ENCODE results near the gene ADARB2. TPM values are rescaled to one million over a fixed set of nuclear protein-coding genes. Genes with fewer than 3 reads are reported as not detected.

The ADARB2 gene
- total RNA-seq, 1 experiment from 2014 or later, result 1.9 TPM

DNA sequence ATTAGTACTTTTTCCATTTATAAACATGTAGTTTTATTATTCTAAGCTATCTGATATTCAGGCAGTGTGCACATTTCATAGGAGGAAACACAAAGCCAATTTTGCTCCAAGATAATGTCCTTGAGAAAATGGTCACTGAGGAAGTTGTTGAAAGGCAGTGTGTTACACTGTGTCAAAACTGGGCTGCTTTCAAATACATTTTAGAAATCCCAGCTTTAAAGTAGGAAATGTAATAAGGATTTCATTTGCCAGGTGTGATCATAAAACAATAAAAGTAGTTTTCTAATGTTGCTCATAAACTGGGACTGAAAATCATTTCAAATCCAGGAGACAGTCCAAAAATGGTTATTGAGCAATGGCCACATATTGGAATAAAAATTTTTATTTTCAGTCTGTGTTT, 601.1 kb downstream of the ADARB2 start:
- no peak for DNase-seq (ENCODE audit: extremely low read depth, low read depth)

DNA sequence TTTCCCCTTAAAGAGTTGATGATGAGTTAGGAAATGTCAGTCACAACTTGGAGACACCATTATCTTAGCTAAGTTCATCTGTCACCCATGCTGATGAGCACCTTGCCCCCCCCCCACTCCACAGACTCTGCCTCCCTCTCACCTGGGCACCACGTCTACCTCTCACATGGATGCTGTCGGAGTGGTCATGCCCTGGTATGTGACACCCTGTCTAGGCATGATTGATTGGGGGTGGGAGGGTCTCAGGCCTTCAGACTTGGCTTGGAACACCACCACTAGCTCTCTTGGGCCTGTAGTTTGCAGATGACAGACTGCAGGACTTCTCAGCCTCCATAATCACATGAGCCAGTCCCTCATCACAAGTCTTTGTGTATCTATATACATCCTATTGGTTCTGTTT, 603.2 kb downstream of the ADARB2 start:
- DNase-seq (ENCODE audit: extremely low read depth, low read depth), result no peak

- no peak for DNase-seq (ENCODE audit: extremely low read depth, low read depth)
These were observed 603.8 kb downstream of the ADARB2 start for GRCh38 chr10:1133495-1134045.

GRCh38 chr10:1132584-1132983, 604.7 kb downstream of the ADARB2 start:
- DNase-seq (ENCODE audit: extremely low read depth, low read depth), result no peak

DNA sequence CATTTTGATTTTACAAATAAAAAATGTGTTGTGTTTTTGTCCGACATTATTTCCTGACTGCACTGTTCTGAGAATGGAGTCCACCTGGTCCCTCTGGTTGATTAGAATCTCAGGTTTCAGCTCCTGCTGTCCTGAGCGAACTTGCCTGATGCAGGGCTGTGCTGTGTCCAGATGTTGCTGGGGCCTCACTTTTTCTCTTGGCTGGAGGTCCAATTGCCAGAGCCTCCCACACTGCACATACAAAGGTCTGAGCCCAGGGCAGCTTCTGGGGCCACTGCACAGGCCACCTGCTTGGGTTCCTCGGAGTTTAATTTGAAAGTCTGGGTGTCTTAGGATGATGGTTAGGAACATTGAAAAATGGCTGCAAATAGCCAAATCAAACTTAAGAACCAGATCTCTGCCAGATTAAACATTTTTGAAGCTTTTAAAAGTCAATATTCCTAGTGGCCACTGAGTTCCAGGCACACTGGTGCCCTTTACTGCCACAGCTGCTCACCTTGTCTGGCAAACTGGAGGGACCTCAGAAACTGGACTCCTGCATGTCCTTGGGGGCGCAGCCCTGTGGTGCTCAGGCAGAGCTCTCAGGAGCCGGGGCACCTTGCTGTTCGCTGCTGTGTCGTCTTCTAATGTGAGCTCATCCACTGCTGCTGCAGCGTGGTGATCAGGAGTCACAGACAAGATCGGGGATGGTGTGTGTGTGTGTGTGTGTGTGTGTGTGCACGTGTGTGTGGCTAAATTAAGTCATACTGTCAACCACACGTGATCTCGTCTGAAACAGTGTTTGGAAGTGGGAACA, 606.1 kb downstream of the ADARB2 start:
- DNase-seq (ENCODE audit: extremely low read depth, low read depth), result no peak

- no peak for DNase-seq (ENCODE audit: extremely low read depth, low read depth)
These were observed 607.1 kb downstream of the ADARB2 start for GRCh38 chr10:1130226-1130625.

DNA sequence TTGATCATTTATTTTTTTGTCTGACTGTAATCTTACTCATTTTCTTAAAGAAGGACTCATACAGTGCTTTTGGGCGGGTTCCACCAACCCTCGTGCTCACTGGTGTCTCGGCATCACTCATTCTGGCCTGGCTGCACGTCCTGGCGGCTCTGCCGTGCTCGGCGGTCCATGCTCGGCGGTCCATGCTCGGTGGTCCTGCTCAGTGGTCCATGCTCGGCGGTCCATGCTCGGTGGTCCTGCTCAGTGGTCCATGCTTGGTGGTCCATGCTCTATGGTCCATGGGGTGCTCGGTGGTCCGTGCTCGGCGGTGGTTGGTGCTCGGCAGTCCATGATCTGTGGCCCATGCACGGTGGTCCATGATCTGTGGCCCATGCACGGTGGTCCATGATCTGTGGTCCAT, 608.7 kb downstream of the ADARB2 start:
- no peak for DNase-seq (ENCODE audit: extremely low read depth, low read depth)

GRCh38 chr10:1128115-1128514, 609.2 kb downstream of the ADARB2 start:
- no peak for DNase-seq (ENCODE audit: extremely low read depth, low read depth)

DNA sequence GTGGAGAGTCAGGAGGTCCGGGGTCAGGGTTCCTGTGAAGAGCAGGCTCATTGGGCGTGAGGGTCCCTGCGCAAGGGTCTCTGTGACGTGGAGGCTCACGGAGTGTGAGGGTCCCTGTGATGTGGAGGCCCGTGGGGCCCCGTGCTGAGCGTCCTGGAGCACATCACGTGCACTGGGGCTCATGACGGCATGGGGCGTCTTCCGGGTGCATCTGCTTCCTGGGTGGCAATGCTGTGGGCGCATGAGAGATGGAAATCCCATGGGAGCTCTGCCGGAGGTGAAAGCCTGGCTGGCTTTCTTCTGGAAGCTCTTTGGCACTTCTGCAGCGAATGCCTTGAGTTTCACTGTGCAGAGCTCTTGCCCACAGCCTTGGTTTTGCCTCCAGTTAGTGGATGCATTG, 609.7 kb downstream of the ADARB2 start:
- DNase-seq (ENCODE audit: extremely low read depth, low read depth), result no peak

Data from NCI-H460 (cell line).